Measurements from ENCODE around the gene SCGB1C1. TPM values are rescaled to one million over a fixed set of nuclear protein-coding genes. Genes with fewer than 3 reads are reported as not detected.

The SCGB1C1 gene
- total and polyA plus RNA-seq, 2 experiments from 2014 or later = not detected

GRCh38 chr11:225734-226453, 33.0 kb downstream of the SCGB1C1 start:
- Histone ChIP-seq H3K4me1 (ENCODE audit: insufficient read depth) (no peaks in the 10 kb centered on the region), H3K9me2 (ENCODE audit: insufficient read depth) (no peaks in the 10 kb centered on the region), H3K79me2 (replicated peaks; ENCODE audit: insufficient read depth) (0 out of 2 replicates have a peak, but pooled peaks cover 7% of the 10 kb centered on the region), H3K27me3 (ENCODE audit: insufficient read depth) (no peaks in the 10 kb centered on the region), H3K4me3 (no peak overlapping the region), H3K27ac (ENCODE audit: low read depth) (no peak overlapping the region), H4K20me1 (replicated peaks; ENCODE audit: insufficient read depth) (0 out of 2 replicates have a peak, but pooled peaks cover 3% of the 10 kb centered on the region), H3K4me2 (no peak overlapping the region), H3K36me3 (ENCODE audit: insufficient read depth) (no peaks in the 10 kb centered on the region), H2AFZ (no peak overlapping the region), H3F3A (replicated peaks; ENCODE audit: low read depth) (no peaks in the 10 kb centered on the region)
- no peaks in the 10 kb centered on the region for H3K9me3 Mint-ChIP-seq
- H3K4me3 Mint-ChIP-seq = no peak overlapping the region; the same call in 2 of the 3 replicates
- ATAC-seq = no peak
- H3K27me3 Mint-ChIP-seq (ENCODE audit: insufficient read depth, low read depth, poor library complexity) = peaks cover 14% of the 10 kb centered on the region
- H3K36me3 Mint-ChIP-seq (ENCODE audit: low read depth) = no peaks in the 10 kb centered on the region; the same call in 2 of the 3 replicates
- no peak overlapping the region for H3K27ac Mint-ChIP-seq
- TF ChIP-seq EZH2 (IDR thresholded peaks at IDR 0.05; ENCODE audit: low read depth, unreplicated experiment) (no peak), CREB1 (CRISPR knock-in tag; IDR thresholded peaks at IDR 0.05; ENCODE audit: low read depth) (no peak), JUNB (IDR thresholded peaks at IDR 0.05; ENCODE audit: unreplicated experiment) (no peak), ZNF331 (CRISPR knock-in tag; IDR thresholded peaks at IDR 0.05; ENCODE audit: low read depth) (no peak), NANOG (IDR thresholded peaks at IDR 0.05; ENCODE audit: borderline replicate concordance) (no peak), STAT1 (IDR thresholded peaks at IDR 0.05; ENCODE audit: unreplicated experiment) (no peak), ETS1 (IDR thresholded peaks at IDR 0.05) (no peak), POLR2AphosphoS5 (IDR thresholded peaks at IDR 0.05; ENCODE audit: low read depth) (no peak), ZNF114 (CRISPR knock-in tag; IDR thresholded peaks at IDR 0.05) (no peak), EZH2phosphoT487 (IDR thresholded peaks at IDR 0.05; ENCODE audit: unreplicated experiment) (no peak)
- TF ChIP-seq, protein P1, sequence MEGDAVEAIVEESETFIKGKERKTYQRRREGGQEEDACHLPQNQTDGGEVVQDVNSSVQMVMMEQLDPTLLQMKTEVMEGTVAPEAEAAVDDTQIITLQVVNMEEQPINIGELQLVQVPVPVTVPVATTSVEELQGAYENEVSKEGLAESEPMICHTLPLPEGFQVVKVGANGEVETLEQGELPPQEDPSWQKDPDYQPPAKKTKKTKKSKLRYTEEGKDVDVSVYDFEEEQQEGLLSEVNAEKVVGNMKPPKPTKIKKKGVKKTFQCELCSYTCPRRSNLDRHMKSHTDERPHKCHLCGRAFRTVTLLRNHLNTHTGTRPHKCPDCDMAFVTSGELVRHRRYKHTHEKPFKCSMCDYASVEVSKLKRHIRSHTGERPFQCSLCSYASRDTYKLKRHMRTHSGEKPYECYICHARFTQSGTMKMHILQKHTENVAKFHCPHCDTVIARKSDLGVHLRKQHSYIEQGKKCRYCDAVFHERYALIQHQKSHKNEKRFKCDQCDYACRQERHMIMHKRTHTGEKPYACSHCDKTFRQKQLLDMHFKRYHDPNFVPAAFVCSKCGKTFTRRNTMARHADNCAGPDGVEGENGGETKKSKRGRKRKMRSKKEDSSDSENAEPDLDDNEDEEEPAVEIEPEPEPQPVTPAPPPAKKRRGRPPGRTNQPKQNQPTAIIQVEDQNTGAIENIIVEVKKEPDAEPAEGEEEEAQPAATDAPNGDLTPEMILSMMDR (conservative IDR thresholded peaks at IDR 0.05; ENCODE audit: low read depth in 2 of 2) = no peak
- TF ChIP-seq, protein P2, sequence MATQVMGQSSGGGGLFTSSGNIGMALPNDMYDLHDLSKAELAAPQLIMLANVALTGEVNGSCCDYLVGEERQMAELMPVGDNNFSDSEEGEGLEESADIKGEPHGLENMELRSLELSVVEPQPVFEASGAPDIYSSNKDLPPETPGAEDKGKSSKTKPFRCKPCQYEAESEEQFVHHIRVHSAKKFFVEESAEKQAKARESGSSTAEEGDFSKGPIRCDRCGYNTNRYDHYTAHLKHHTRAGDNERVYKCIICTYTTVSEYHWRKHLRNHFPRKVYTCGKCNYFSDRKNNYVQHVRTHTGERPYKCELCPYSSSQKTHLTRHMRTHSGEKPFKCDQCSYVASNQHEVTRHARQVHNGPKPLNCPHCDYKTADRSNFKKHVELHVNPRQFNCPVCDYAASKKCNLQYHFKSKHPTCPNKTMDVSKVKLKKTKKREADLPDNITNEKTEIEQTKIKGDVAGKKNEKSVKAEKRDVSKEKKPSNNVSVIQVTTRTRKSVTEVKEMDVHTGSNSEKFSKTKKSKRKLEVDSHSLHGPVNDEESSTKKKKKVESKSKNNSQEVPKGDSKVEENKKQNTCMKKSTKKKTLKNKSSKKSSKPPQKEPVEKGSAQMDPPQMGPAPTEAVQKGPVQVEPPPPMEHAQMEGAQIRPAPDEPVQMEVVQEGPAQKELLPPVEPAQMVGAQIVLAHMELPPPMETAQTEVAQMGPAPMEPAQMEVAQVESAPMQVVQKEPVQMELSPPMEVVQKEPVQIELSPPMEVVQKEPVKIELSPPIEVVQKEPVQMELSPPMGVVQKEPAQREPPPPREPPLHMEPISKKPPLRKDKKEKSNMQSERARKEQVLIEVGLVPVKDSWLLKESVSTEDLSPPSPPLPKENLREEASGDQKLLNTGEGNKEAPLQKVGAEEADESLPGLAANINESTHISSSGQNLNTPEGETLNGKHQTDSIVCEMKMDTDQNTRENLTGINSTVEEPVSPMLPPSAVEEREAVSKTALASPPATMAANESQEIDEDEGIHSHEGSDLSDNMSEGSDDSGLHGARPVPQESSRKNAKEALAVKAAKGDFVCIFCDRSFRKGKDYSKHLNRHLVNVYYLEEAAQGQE (IDR thresholded peaks at IDR 0.05; ENCODE audit: unreplicated experiment) = no peak
- TF ChIP-seq, protein P3, sequence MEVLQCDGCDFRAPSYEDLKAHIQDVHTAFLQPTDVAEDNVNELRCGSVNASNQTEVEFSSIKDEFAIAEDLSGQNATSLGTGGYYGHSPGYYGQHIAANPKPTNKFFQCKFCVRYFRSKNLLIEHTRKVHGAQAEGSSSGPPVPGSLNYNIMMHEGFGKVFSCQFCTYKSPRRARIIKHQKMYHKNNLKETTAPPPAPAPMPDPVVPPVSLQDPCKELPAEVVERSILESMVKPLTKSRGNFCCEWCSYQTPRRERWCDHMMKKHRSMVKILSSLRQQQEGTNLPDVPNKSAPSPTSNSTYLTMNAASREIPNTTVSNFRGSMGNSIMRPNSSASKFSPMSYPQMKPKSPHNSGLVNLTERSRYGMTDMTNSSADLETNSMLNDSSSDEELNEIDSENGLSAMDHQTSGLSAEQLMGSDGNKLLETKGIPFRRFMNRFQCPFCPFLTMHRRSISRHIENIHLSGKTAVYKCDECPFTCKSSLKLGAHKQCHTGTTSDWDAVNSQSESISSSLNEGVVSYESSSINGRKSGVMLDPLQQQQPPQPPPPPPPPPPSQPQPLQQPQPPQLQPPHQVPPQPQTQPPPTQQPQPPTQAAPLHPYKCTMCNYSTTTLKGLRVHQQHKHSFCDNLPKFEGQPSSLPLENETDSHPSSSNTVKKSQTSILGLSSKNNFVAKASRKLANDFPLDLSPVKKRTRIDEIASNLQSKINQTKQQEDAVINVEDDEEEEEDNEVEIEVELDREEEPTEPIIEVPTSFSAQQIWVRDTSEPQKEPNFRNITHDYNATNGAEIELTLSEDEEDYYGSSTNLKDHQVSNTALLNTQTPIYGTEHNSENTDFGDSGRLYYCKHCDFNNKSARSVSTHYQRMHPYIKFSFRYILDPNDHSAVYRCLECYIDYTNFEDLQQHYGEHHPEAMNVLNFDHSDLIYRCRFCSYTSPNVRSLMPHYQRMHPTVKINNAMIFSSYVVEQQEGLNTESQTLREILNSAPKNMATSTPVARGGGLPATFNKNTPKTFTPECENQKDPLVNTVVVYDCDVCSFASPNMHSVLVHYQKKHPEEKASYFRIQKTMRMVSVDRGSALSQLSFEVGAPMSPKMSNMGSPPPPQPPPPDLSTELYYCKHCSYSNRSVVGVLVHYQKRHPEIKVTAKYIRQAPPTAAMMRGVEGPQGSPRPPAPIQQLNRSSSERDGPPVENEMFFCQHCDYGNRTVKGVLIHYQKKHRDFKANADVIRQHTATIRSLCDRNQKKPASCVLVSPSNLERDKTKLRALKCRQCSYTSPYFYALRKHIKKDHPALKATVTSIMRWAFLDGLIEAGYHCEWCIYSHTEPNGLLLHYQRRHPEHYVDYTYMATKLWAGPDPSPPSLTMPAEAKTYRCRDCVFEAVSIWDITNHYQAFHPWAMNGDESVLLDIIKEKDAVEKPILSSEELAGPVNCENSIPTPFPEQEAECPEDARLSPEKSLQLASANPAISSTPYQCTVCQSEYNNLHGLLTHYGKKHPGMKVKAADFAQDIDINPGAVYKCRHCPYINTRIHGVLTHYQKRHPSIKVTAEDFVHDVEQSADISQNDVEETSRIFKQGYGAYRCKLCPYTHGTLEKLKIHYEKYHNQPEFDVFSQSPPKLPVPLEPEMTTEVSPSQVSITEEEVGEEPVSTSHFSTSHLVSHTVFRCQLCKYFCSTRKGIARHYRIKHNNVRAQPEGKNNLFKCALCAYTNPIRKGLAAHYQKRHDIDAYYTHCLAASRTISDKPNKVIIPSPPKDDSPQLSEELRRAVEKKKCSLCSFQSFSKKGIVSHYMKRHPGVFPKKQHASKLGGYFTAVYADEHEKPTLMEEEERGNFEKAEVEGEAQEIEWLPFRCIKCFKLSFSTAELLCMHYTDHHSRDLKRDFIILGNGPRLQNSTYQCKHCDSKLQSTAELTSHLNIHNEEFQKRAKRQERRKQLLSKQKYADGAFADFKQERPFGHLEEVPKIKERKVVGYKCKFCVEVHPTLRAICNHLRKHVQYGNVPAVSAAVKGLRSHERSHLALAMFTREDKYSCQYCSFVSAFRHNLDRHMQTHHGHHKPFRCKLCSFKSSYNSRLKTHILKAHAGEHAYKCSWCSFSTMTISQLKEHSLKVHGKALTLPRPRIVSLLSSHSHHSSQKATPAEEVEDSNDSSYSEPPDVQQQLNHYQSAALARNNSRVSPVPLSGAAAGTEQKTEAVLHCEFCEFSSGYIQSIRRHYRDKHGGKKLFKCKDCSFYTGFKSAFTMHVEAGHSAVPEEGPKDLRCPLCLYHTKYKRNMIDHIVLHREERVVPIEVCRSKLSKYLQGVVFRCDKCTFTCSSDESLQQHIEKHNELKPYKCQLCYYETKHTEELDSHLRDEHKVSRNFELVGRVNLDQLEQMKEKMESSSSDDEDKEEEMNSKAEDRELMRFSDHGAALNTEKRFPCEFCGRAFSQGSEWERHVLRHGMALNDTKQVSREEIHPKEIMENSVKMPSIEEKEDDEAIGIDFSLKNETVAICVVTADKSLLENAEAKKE (CRISPR knock-in tag; IDR thresholded peaks at IDR 0.05) = no peak
- no peaks in the 10 kb centered on the region for H3K4me1 Mint-ChIP-seq
- no peak for DNase-seq (ENCODE audit: low spot score)
